Measurements from ENCODE around the gene CERK.
A peak's percentile ranks its signal among the peaks of the same experiment; 100 is the strongest.
"Not testable (repeated sequence)": the region's sequence is repeated elsewhere in the genome, so short reads cannot be mapped to it uniquely, and the experiment has no call there.

CERK gene

GRCh38 chr22:46637711-46638600 lies 100.1 kb downstream of the CERK start:
- no peaks in the 10 kb centered on the region for H3K4me1 ChIP-seq (ENCODE audit: control insufficient read depth, insufficient read depth, low read length)
- no peaks in the 10 kb centered on the region for H3K9me3 ChIP-seq (ENCODE audit: control insufficient read depth, insufficient read depth, low read depth, low read length)
- ChIA-PET POLR2A (no interaction called here), CTCF (interaction anchor here (0.6 to 0.7 kb wide), 2 partner anchors 75 to 107 kb away, joined by 4 read pairs; no protein-coding TSS in a partner anchor)
- H3K4me3 ChIP-seq (ENCODE audit: low read depth, low read length) = no peak overlapping the region
- peaks cover 0 to 6% of the 10 kb centered on the region in 2 experiments; a peak in 2 of 3 replicates for H3K36me3 ChIP-seq (ENCODE audit: control insufficient read depth in 2 of 2, insufficient read depth in 1 of 2, low read length in 2 of 2)
- no peak overlapping the region for H3K27ac ChIP-seq (ENCODE audit: extremely low read depth, low read depth, low read length)
- no peak for TF ChIP-seq ZNF202 (tag by site-specific recombination; IDR thresholded peaks at IDR 0.05; ENCODE audit: borderline replicate concordance)
- TF ChIP-seq BCL11B (tag by site-specific recombination; IDR thresholded peaks at IDR 0.05; ENCODE audit: low read depth) = no peak
- TF ChIP-seq ZNF843 (tag by site-specific recombination; IDR thresholded peaks at IDR 0.05) = no peak
- no peak for TF ChIP-seq YY2 (tag by site-specific recombination; IDR thresholded peaks at IDR 0.05)
- TF ChIP-seq ZBTB6 (tag by site-specific recombination; IDR thresholded peaks at IDR 0.05) = 0 out of 2 replicates have a peak, but pooled peaks have one; percentile 11

- Histone ChIP-seq H3K27ac (ENCODE audit: extremely low read depth, low read depth, low read length) (no peak overlapping the region), H3K4me3 (ENCODE audit: low read depth, low read length) (no peak overlapping the region), H3K9me3 (ENCODE audit: control insufficient read depth, insufficient read depth, low read depth, low read length) (no peaks in the 10 kb centered on the region), H3K36me3 (ENCODE audit: control insufficient read depth in 2 of 2, insufficient read depth in 1 of 2, low read length in 2 of 2) (peaks cover 0 to 6% of the 10 kb centered on the region in 2 experiments; a peak in 2 of 3 replicates), H3K4me1 (ENCODE audit: control insufficient read depth, insufficient read depth, low read length) (no peaks in the 10 kb centered on the region)
- POLR2A ChIA-PET = no interaction called here
- TF ChIP-seq ZNF692 (tag by site-specific recombination; IDR thresholded peaks at IDR 0.05) (no peak), SCRT2 (tag by site-specific recombination; IDR thresholded peaks at IDR 0.05) (peak; percentile 22; the same call in 1 of the 2 replicates)
- CTCF ChIA-PET = interaction anchor here (0.7 kb wide), 1 partner anchor 86 kb away, joined by 3 read pairs; no protein-coding TSS in a partner anchor
Observed at GRCh38 chr22:46636221-46637002, 101.6 kb downstream of the CERK start.

GRCh38 chr22:46635756-46636155 lies 102.3 kb downstream of the CERK start:
- H3K36me3 ChIP-seq (ENCODE audit: control insufficient read depth in 2 of 2, insufficient read depth in 1 of 2, low read length in 2 of 2) = peaks cover 0 to 6% of the 10 kb centered on the region in 2 experiments; a peak in 2 of 3 replicates
- TF ChIP-seq, protein P1, sequence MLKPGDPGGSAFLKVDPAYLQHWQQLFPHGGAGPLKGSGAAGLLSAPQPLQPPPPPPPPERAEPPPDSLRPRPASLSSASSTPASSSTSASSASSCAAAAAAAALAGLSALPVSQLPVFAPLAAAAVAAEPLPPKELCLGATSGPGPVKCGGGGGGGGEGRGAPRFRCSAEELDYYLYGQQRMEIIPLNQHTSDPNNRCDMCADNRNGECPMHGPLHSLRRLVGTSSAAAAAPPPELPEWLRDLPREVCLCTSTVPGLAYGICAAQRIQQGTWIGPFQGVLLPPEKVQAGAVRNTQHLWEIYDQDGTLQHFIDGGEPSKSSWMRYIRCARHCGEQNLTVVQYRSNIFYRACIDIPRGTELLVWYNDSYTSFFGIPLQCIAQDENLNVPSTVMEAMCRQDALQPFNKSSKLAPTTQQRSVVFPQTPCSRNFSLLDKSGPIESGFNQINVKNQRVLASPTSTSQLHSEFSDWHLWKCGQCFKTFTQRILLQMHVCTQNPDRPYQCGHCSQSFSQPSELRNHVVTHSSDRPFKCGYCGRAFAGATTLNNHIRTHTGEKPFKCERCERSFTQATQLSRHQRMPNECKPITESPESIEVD (tag by site-specific recombination; IDR thresholded peaks at IDR 0.05) = no peak
- ChIA-PET CTCF (no interaction called here), POLR2A (no interaction called here)
- no peaks in the 10 kb centered on the region for H3K9me3 ChIP-seq (ENCODE audit: control insufficient read depth, insufficient read depth, low read depth, low read length)
- H3K4me1 ChIP-seq (ENCODE audit: control insufficient read depth, insufficient read depth, low read length) = no peaks in the 10 kb centered on the region
- no peak overlapping the region for H3K27ac ChIP-seq (ENCODE audit: extremely low read depth, low read depth, low read length)
- H3K4me3 ChIP-seq (ENCODE audit: low read depth, low read length) = no peak overlapping the region

GRCh38 chr22:46634973-46635685 lies 102.9 kb downstream of the CERK start:
- H3K36me3 ChIP-seq (ENCODE audit: control insufficient read depth in 2 of 2, insufficient read depth in 1 of 2, low read length in 2 of 2); H3K9me3 ChIP-seq (ENCODE audit: control insufficient read depth, insufficient read depth, low read depth, low read length); H3K4me3 ChIP-seq (ENCODE audit: low read depth, low read length); H3K27ac ChIP-seq (ENCODE audit: extremely low read depth, low read depth, low read length); CTCF ChIA-PET; H3K4me1 ChIP-seq (ENCODE audit: control insufficient read depth, insufficient read depth, low read length); POLR2A ChIA-PET: not testable (repeated sequence)

Measured in HEK293 (cell line).